Neural cell (in vitro differentiated cells): Measurements from ENCODE around the gene STPG3.

Experiments used
- CTCF ChIP-seq: fragments of 450-650 bp; IDR thresholded peaks from 2 replicates; pipeline ENCODE4 v1.5.1; 2014; ENCODE audit warnings: antibody characterized with exemption, mild to moderate bottlenecking, moderate library complexity; ENCODE audit not compliant: poor library complexity, severe bottlenecking
- POLR2AphosphoS5 ChIP-seq: IDR thresholded peaks from 2 replicates; pipeline ENCODE4 v1.6.1; 2012
- SMC3 ChIP-seq: fragments of 450-650 bp; conservative IDR thresholded peaks from 2 replicates; pipeline ENCODE4 v1.6.1; 2014; ENCODE audit warnings: antibody characterized with exemption, mild to moderate bottlenecking, moderate library complexity; ENCODE audit not compliant: poor library complexity

- TF ChIP-seq POLR2AphosphoS5: no peak
- no peak for TF ChIP-seq SMC3
- TF ChIP-seq CTCF: no peak
These were observed 13.0 kb upstream of the STPG3 start for GRCh38 chr9:137237759-137238726.
